ENCODE data around the gene MBOAT7. TPM values are rescaled to one million over a fixed set of nuclear protein-coding genes. Genes with fewer than 3 reads are reported as not detected.

The MBOAT7 gene
- total RNA-seq, 1 experiment from 2014 or later = 100 TPM

DNA sequence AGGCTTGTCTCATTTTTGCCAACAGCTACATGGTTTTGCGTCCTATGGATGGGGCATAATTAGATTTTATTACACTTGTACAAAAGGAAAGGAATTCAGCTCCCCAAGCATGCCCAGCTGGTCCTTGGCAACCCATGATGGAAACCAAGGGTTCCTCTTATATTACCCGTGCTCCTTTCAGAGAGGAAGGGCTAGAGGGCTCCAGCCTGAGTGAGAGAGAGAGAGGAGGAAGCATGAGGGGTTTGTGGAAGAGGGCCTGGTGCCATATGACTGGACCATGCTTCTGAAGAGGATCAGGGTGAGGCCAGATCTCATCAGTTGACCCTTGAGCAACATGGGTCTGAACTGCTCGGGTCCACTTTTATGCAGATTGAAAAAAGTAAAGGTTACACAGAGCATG, 7.7 kb upstream of the MBOAT7 start:
- DNase-seq = no peak
- Histone ChIP-seq H3K27ac (ENCODE audit: insufficient read length, low read depth, low read length) (no peak overlapping the region), H3K79me1 (ENCODE audit: insufficient read depth, low read depth, low read length, poor library complexity, severe bottlenecking) (peaks cover 4% of the 10 kb centered on the region), H4K8ac (replicated peaks; ENCODE audit: insufficient read length, low read depth, low read length) (no peak overlapping the region), H2BK15ac (ENCODE audit: low read depth, low read length) (no peak overlapping the region), H4K5ac (ENCODE audit: insufficient read length, low read depth, low read length) (no peak overlapping the region), H3K14ac (ENCODE audit: insufficient read depth, low read length) (no peak overlapping the region), H2AK5ac (ENCODE audit: insufficient read length, low read length) (no peak overlapping the region), H3K56ac (ENCODE audit: insufficient read length, low read depth, low read length) (no peak overlapping the region), H3K4ac (ENCODE audit: low read depth, low read length) (no peak overlapping the region), H3K18ac (ENCODE audit: insufficient read length, low read depth, low read length) (no peak overlapping the region), H3K27me3 (ENCODE audit: insufficient read depth, low read length) (no peaks in the 10 kb centered on the region), H3T11ph (ENCODE audit: low read length) (no peak overlapping the region), H2BK20ac (ENCODE audit: low read depth, low read length, poor library complexity, severe bottlenecking) (no peak overlapping the region), H3K79me2 (ENCODE audit: insufficient read depth, low read length) (peaks cover 14% of the 10 kb centered on the region; the same call in 1 of the 2 replicates), H2BK120ac (ENCODE audit: low read depth, low read length, poor library complexity, severe bottlenecking) (no peak overlapping the region), H4K91ac (ENCODE audit: insufficient read length, low read depth, low read length) (no peak overlapping the region), H2AFZ (ENCODE audit: low read length) (no peak overlapping the region), H4K20me1 (ENCODE audit: control insufficient read depth, insufficient read depth, insufficient read length) (no peaks in the 10 kb centered on the region), H3K23ac (ENCODE audit: insufficient read length, low read depth, low read length) (no peak overlapping the region), H3K9me3 (ENCODE audit: control insufficient read depth, low read depth, low read length) (no peaks in the 10 kb centered on the region), H3K4me1 (ENCODE audit: insufficient read depth, low read length) (peaks cover 2% of the 10 kb centered on the region; the same call in 1 of the 2 replicates), H2BK12ac (ENCODE audit: insufficient read length, low read depth, low read length) (no peak overlapping the region), H3K9ac (ENCODE audit: extremely low read depth, insufficient read length, low read length) (no peak overlapping the region), H3K4me2 (ENCODE audit: insufficient read depth, insufficient read length, low read length) (no peak overlapping the region), H3K23me2 (ENCODE audit: insufficient read length, low read depth, low read length, poor library complexity, severe bottlenecking) (peaks cover 7% of the 10 kb centered on the region), H2BK5ac (ENCODE audit: insufficient read length, low read length) (no peak overlapping the region)
- Mint-ChIP-seq H3K27me3 (ENCODE audit: low read depth) (no peaks in the 10 kb centered on the region; the same call in 1 of the 2 replicates), H3K9me3 (no peaks in the 10 kb centered on the region), H3K36me3 (ENCODE audit: insufficient read depth in 1 of 3, low read depth in 3 of 3) (peaks cover 36 to 58% (median 56%) of the 10 kb centered on the region in 3 experiments), H3K4me3 (no peak overlapping the region), H3K27ac (0 out of 7 replicates have a peak overlapping the region, but pooled peaks of 1 of the 3 experiments have one; percentile 75), H3K4me1 (peaks cover 11 to 23% of the 10 kb centered on the region in 2 experiments)
- no CpG with 5 or more reads among the region's 3 CpGs for WGBS (ENCODE audit: extremely low coverage, insufficient read length, low lambda C conversion rate)
- TF ChIP-seq, protein P1, sequence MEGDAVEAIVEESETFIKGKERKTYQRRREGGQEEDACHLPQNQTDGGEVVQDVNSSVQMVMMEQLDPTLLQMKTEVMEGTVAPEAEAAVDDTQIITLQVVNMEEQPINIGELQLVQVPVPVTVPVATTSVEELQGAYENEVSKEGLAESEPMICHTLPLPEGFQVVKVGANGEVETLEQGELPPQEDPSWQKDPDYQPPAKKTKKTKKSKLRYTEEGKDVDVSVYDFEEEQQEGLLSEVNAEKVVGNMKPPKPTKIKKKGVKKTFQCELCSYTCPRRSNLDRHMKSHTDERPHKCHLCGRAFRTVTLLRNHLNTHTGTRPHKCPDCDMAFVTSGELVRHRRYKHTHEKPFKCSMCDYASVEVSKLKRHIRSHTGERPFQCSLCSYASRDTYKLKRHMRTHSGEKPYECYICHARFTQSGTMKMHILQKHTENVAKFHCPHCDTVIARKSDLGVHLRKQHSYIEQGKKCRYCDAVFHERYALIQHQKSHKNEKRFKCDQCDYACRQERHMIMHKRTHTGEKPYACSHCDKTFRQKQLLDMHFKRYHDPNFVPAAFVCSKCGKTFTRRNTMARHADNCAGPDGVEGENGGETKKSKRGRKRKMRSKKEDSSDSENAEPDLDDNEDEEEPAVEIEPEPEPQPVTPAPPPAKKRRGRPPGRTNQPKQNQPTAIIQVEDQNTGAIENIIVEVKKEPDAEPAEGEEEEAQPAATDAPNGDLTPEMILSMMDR (conservative IDR thresholded peaks at IDR 0.05) = no peak

All from H9 (cell line).